Natural killer cell (primary cell): ENCODE results near the gene NUDT3. TPM values are rescaled to one million over a fixed set of nuclear protein-coding genes. Genes with fewer than 3 reads are reported as not detected.

Experiments
- ATAC-seq, 3 donors: fragments of 150-1000 bp in 2 of 3; fragments of 200-7000 bp in 1 of 3; cut with Tn5 transposase; 1 replicate in 1 of 3; 2 replicates in 2 of 3; pipeline ENCODE4 v1.10.0; 2021; ENCODE audit warnings: mild to moderate bottlenecking in 2 of 3, moderate library complexity in 2 of 3
- DNase-seq, 2 donors: peaks; one replicate each; pipeline versions ENCODE4 v3.0.0 to v3.0.0-alpha.2; 2013 to 2021; ENCODE audit warnings: mixed read lengths in 1 of 2
- H3K27ac ChIP-seq: one replicate; pipeline ENCODE4 v1.5.1; 2013; ENCODE audit warnings: mild to moderate bottlenecking, low read length
- H3K27me3 ChIP-seq: one replicate; pipeline ENCODE4 v1.6.1; 2013; ENCODE audit warnings: low read length; ENCODE audit not compliant: control insufficient read depth, insufficient read depth
- H3K36me3 ChIP-seq: one replicate; pipeline ENCODE4 v1.6.1; 2013; ENCODE audit warnings: low read length; ENCODE audit not compliant: control insufficient read depth, insufficient read depth
- H3K4me1 ChIP-seq: one replicate; pipeline ENCODE4 v1.6.1; 2013; ENCODE audit warnings: low read length; ENCODE audit not compliant: control insufficient read depth, insufficient read depth
- H3K4me3 ChIP-seq: one replicate; pipeline ENCODE4 v1.5.1; 2013; ENCODE audit warnings: low read length
- H3K9me3 ChIP-seq: one replicate; pipeline ENCODE4 v1.6.1; 2013; ENCODE audit warnings: low read length; ENCODE audit not compliant: control insufficient read depth, insufficient read depth
- H3K27ac Mint-ChIP-seq, 2 donors: one replicate each; pipeline ENCODE4 v1.8.0; 2022; ENCODE audit warnings: mild to moderate bottlenecking in 2 of 2, mixed read lengths in 2 of 2, moderate library complexity in 1 of 2
- H3K27me3 Mint-ChIP-seq, 2 donors: one replicate each; pipeline ENCODE4 v1.8.0; 2022; ENCODE audit warnings: low read depth in 2 of 2, mixed read lengths in 2 of 2
- H3K36me3 Mint-ChIP-seq: one replicate; pipeline ENCODE4 v1.8.0; 2022; ENCODE audit warnings: mixed read lengths
- H3K4me1 Mint-ChIP-seq, 2 donors: one replicate each; pipeline ENCODE4 v1.8.0; 2022; ENCODE audit warnings: mixed read lengths in 2 of 2
- H3K4me3 Mint-ChIP-seq: one replicate; pipeline ENCODE4 v1.8.0; 2022; ENCODE audit warnings: mild to moderate bottlenecking, moderate library complexity, mixed read lengths
- H3K9me3 Mint-ChIP-seq, 2 donors: one replicate each; pipeline ENCODE4 v1.8.0; 2022; ENCODE audit warnings: mixed read lengths in 2 of 2
- WGBS: methylation state at CpG from one replicate; pipeline ENCODE4 v1.1.7; 2013; ENCODE audit warnings: missing lambda C conversion rate; ENCODE audit not compliant: insufficient coverage; 5-methylcytosine and 5-hydroxymethylcytosine counted together
- intact Hi-C: fragments of 100-400 bp; cut with micrococcal nuclease; formaldehyde crosslinking; loops from one replicate; pipeline ENCODE4 v1.14.2; 2022
- total RNA-seq, 4 donors: library from RNA; stranded (reverse); fragments of 120-200 nt in 1 of 4; gene quantifications; one replicate each; pipeline versions ENCODE4 v1.2.3 to v1.2.4, GENCODE V29; 2013 to 2022
- TF ChIP-seq, protein P1 (sequence below): fragments of 200-600 bp; IDR thresholded peaks from one replicate; pipeline ENCODE4 v1.8.0; 2022; ENCODE audit warnings: antibody characterized with exemption

NUDT3 gene
- total RNA-seq, 3 donors from 2014 or later (not counting 1 experiment from before 2014, with no cell fraction given): 22.0 to 26.3 (median 26.1) TPM

DNA sequence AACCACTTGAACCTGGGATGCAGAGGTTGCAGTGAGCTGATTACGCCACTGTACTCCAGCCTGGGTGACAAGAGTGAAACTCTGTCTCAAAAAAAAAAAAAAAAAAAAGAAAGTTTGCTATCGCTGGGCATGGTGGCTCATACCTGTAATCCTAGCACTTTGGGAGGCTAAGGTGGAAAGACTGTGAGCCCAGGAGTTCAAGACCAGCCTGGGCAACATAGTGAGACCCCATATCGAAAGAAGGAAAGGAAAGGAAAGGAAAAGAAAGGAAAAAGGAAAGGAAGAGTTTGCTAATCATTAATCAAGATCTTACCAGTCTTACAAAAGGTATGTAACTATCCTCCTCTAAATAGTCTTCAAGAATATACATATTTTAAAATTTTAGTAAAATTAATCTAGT lies 88.3 kb downstream of the NUDT3 start:
- Histone ChIP-seq H3K36me3 (no peaks in the 10 kb centered on the region), H3K4me3 (no peak overlapping the region), H3K9me3 (no peaks in the 10 kb centered on the region), H3K27me3 (no peaks in the 10 kb centered on the region), H3K4me1 (peaks cover 5% of the 10 kb centered on the region), H3K27ac (no peak overlapping the region)
- intact Hi-C loops: no loop called here
- 100% methylated on average over 2 of the region's 3 CpGs for WGBS
- TF ChIP-seq, protein P1, sequence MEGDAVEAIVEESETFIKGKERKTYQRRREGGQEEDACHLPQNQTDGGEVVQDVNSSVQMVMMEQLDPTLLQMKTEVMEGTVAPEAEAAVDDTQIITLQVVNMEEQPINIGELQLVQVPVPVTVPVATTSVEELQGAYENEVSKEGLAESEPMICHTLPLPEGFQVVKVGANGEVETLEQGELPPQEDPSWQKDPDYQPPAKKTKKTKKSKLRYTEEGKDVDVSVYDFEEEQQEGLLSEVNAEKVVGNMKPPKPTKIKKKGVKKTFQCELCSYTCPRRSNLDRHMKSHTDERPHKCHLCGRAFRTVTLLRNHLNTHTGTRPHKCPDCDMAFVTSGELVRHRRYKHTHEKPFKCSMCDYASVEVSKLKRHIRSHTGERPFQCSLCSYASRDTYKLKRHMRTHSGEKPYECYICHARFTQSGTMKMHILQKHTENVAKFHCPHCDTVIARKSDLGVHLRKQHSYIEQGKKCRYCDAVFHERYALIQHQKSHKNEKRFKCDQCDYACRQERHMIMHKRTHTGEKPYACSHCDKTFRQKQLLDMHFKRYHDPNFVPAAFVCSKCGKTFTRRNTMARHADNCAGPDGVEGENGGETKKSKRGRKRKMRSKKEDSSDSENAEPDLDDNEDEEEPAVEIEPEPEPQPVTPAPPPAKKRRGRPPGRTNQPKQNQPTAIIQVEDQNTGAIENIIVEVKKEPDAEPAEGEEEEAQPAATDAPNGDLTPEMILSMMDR: no peak
- Mint-ChIP-seq H3K36me3 (no peaks in the 10 kb centered on the region), H3K4me1 (peaks cover 3 to 9% of the 10 kb centered on the region in 2 donors), H3K27ac (no peak overlapping the region), H3K4me3 (no peak overlapping the region), H3K9me3 (no peaks in the 10 kb centered on the region), H3K27me3 (no peaks in the 10 kb centered on the region)
- DNase-seq (no peak), ATAC-seq (no peak)

DNA sequence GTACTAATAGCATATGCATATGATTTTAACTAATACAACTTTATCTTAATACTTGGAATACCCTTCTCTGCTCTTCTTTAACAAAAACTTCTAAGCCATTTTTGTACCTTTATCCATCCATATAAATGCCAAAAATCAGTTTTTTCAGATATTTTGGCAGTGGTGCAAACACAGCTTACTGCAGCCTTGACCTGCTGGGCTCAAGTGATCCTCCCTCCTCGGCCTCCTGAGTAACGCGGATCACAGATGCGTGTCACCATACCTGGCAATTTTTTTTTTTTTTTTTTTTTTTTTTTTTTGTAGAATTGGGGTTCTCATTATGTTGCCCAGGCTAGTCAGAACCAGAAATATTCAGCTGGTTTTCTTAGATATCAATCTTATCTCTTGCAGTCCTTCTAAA lies 89.5 kb downstream of the NUDT3 start:
- H3K27me3 Mint-ChIP-seq: no peaks in the 10 kb centered on the region
- H3K27me3 ChIP-seq: no peaks in the 10 kb centered on the region
- no peak for ATAC-seq
- no peak overlapping the region for H3K27ac ChIP-seq
- DNase-seq: no peak
- no peak overlapping the region for H3K4me3 ChIP-seq
- no peaks in the 10 kb centered on the region for H3K9me3 Mint-ChIP-seq
- no peak overlapping the region for H3K4me3 Mint-ChIP-seq
- H3K9me3 ChIP-seq: no peaks in the 10 kb centered on the region
- H3K27ac Mint-ChIP-seq: no peak overlapping the region
- TF ChIP-seq, protein P1: no peak
- H3K4me1 ChIP-seq: peaks cover 5% of the 10 kb centered on the region
- intact Hi-C loops: no loop called here
- no peaks in the 10 kb centered on the region for H3K36me3 ChIP-seq
- H3K36me3 Mint-ChIP-seq: no peaks in the 10 kb centered on the region
- no CpG with 5 or more reads among the region's 4 CpGs for WGBS
- H3K4me1 Mint-ChIP-seq: peaks cover 0 to 3% of the 10 kb centered on the region in 2 donors

DNA sequence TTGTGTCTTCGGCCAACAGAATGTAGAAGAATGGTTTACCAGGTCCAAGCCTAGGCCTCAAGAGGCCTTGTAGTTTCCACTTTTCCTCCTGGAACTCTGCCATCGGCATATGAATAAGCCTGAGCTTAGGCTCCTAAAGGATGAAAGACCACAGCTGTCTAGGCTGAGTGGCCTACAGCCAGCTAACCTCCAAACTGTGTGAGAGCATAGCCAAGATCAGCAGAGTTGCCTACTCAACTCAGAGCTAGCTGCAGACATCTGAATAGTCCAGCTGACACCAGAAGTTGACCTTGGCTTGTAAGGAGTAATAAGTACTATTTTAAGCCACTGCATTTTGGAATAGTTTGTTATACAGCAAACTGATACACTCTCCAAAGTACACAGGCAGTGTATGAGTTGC lies 91.1 kb downstream of the NUDT3 start:
- Mint-ChIP-seq H3K4me1 (peaks cover 0 to 3% of the 10 kb centered on the region in 2 donors), H3K4me3 (no peak overlapping the region), H3K27me3 (no peaks in the 10 kb centered on the region), H3K27ac (no peak overlapping the region), H3K9me3 (no peaks in the 10 kb centered on the region), H3K36me3 (no peaks in the 10 kb centered on the region)
- TF ChIP-seq, protein P1: no peak
- Histone ChIP-seq H3K36me3 (no peaks in the 10 kb centered on the region), H3K4me1 (peaks cover 5% of the 10 kb centered on the region), H3K4me3 (no peak overlapping the region), H3K27me3 (no peaks in the 10 kb centered on the region), H3K27ac (no peak overlapping the region), H3K9me3 (no peaks in the 10 kb centered on the region)
- intact Hi-C loops: no loop called here
- 100% methylated on average over 2 of the region's 2 CpGs for WGBS
- DNase-seq: no peak
- no peak for ATAC-seq

DNA sequence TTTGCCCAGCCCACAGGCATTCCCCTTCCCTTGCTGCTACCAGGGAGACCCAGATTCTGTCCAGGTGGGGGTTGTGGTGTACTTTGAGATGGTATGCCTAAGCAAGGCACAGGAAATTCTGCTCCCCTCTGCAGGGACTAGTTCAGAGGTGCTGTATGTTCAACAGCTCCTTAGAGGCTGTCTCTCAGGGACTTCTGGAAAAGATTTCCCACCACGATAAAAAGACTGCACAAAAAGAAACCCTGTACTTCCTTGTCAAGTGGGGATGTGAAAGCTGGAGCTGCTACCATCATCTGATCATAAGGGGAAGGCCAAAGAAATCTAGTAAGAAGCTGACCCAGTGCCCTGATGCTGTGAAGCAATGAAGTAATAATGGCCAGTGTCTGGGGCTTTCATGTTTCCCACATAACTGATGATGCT lies 92.1 kb downstream of the NUDT3 start:
- peaks cover 9% of the 10 kb centered on the region for H3K4me1 ChIP-seq
- no peaks in the 10 kb centered on the region for H3K27me3 ChIP-seq
- WGBS: 29% methylated on average over 1 of the region's 1 CpG
- H3K9me3 ChIP-seq: no peaks in the 10 kb centered on the region
- H3K9me3 Mint-ChIP-seq: no peaks in the 10 kb centered on the region
- ATAC-seq (no peak), DNase-seq (no peak)
- no peaks in the 10 kb centered on the region for H3K36me3 ChIP-seq
- no peak overlapping the region for H3K4me3 ChIP-seq
- H3K36me3 Mint-ChIP-seq: no peaks in the 10 kb centered on the region
- peaks cover 7 to 8% of the 10 kb centered on the region in 2 donors for H3K4me1 Mint-ChIP-seq
- H3K27ac ChIP-seq: no peak overlapping the region
- no peak overlapping the region for H3K27ac Mint-ChIP-seq
- no peak overlapping the region for H3K4me3 Mint-ChIP-seq
- no peaks in the 10 kb centered on the region for H3K27me3 Mint-ChIP-seq
- intact Hi-C loops: no loop called here
- TF ChIP-seq, protein P1: no peak
